Measurements from ENCODE around the gene FLNB. TPM values are rescaled to one million over a fixed set of nuclear protein-coding genes. Genes with fewer than 3 reads are reported as not detected.

FLNB gene
- total RNA-seq, 2 donors from 2014 or later: 96.9 to 139 TPM

DNA sequence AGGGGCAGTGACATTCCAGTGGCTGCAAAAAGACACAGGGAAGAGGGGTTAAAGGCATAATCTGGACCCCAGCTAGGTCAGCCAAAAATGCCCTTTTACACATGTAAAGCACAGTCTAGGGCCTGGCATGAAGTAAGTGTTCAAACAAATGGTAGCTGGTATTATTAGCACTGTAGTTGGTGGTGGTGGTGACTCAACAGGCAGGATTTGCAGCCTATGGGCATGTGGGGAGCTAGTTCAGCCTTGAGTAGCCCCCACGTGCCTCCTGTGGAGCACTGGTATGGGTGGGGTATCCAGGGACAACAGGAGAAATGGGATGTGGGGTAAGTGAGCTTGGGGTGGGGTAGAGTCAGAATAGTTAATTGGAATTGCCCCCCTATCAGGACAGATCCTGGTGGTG is 175.0 kb downstream of the FLNB start:
- Histone ChIP-seq H3K4me3 (no peak overlapping the region), H3K9me3 (no peaks in the 10 kb centered on the region), H3K4me1 (ENCODE audit: control insufficient read depth in 1 of 2, low read depth in 2 of 2) (peaks cover 2 to 3% of the 10 kb centered on the region in 2 donors), H3K27me3 (replicated peaks; ENCODE audit: insufficient read depth) (no peaks in the 10 kb centered on the region), H3K27ac (no peak overlapping the region), H3K36me3 (no peaks in the 10 kb centered on the region)
- ATAC-seq (ENCODE audit: insufficient number of reproducible peaks, low FRiP score, low read depth): no peak
- DNase-seq (ENCODE audit: low spot score): no peak
- TF ChIP-seq, protein P1, sequence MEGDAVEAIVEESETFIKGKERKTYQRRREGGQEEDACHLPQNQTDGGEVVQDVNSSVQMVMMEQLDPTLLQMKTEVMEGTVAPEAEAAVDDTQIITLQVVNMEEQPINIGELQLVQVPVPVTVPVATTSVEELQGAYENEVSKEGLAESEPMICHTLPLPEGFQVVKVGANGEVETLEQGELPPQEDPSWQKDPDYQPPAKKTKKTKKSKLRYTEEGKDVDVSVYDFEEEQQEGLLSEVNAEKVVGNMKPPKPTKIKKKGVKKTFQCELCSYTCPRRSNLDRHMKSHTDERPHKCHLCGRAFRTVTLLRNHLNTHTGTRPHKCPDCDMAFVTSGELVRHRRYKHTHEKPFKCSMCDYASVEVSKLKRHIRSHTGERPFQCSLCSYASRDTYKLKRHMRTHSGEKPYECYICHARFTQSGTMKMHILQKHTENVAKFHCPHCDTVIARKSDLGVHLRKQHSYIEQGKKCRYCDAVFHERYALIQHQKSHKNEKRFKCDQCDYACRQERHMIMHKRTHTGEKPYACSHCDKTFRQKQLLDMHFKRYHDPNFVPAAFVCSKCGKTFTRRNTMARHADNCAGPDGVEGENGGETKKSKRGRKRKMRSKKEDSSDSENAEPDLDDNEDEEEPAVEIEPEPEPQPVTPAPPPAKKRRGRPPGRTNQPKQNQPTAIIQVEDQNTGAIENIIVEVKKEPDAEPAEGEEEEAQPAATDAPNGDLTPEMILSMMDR (IDR thresholded peaks at IDR 0.05): no peak

DNA sequence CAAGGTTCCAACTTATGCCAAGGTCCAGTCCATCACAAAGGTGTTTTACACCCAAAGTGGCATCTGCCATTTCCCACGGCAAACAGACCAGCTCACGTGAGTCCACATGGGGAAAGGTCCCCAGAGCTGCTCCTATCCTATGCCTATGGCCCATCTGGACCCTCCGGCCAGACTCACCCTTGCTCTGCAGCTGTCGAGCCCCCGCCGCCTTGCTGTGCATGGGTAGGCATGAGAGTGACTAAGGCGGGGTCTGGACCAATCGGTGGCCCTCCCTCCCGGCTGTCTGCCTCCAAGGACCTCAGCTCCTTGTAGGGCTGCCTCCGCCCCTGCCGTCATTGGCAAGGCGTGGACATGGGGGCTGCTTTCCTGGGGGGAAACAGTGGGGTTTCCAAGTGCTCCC is 175.7 kb downstream of the FLNB start:
- Histone ChIP-seq H3K4me1 (ENCODE audit: control insufficient read depth in 1 of 2, low read depth in 2 of 2) (no peaks in the 10 kb centered on the region), H3K4me3 (no peak overlapping the region), H3K27me3 (replicated peaks; ENCODE audit: insufficient read depth) (no peaks in the 10 kb centered on the region), H3K9me3 (no peaks in the 10 kb centered on the region), H3K27ac (no peak overlapping the region), H3K36me3 (no peaks in the 10 kb centered on the region)
- TF ChIP-seq, protein P1 (IDR thresholded peaks at IDR 0.05): no peak
- ATAC-seq (ENCODE audit: insufficient number of reproducible peaks, low FRiP score, low read depth): no peak
- no peak for DNase-seq (ENCODE audit: low spot score)

DNA sequence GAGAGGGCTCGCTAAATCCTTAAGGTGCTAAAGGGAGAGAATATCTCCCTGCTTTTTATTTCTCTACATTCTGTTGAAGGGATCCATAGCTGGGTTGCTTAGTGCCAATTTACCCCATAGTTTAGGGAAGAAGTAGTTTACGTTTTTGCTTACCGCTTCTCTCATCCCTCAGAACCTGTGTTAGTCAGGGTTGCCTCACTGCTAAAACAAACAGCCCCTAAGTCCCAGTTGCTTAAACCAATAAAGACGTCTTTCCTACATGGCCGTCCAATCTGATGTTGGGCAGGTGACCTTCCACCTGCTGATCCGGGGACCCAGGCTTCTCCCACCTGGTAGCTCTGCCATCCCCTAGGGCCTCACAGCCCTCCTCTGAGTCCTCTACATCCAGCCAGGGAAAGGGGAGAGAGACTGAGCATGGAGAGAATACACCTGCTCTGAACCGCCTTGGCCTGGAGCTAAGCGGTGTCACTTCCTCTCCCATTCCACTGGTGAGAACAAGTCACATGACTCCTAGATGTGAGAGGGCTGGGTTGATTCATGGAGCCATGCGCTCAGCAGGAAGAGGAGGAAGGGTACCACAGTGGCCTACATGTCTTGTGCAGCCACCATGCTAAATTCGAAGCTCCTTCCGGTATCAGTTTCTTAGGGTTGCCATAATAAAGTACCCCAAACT is 176.2 kb downstream of the FLNB start:
- H3K27ac ChIP-seq: no peak overlapping the region
- no peaks in the 10 kb centered on the region for H3K36me3 ChIP-seq
- no peaks in the 10 kb centered on the region for H3K27me3 ChIP-seq (replicated peaks; ENCODE audit: insufficient read depth)
- TF ChIP-seq, protein P1 (IDR thresholded peaks at IDR 0.05): no peak
- ATAC-seq (ENCODE audit: insufficient number of reproducible peaks, low FRiP score, low read depth) (no peak), DNase-seq (ENCODE audit: low spot score) (no peak)
- no peaks in the 10 kb centered on the region for H3K9me3 ChIP-seq
- H3K4me1 ChIP-seq (ENCODE audit: control insufficient read depth in 1 of 2, low read depth in 2 of 2): no peaks in the 10 kb centered on the region
- no peak overlapping the region for H3K4me3 ChIP-seq

DNA sequence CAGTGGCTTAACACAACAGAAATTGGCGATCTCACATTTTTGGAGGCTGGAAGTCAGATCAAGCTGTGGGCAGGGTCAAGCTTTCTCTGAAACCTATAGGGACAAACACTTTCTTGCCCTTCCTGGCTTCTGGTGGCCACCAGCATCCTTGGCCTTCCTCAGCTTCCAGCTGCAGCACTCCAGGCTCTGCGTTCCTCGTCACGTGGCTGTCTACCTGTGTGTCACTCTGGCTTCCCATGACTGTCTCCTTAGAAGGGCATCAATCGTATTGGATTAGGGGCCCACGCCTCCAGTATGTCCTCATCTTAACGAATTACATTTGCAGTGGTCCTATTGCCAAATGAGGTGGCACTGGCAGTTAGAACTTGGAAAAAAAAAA is 176.7 kb downstream of the FLNB start:
- Histone ChIP-seq H3K27me3 (replicated peaks; ENCODE audit: insufficient read depth) (no peaks in the 10 kb centered on the region), H3K27ac (no peak overlapping the region), H3K4me1 (ENCODE audit: control insufficient read depth in 1 of 2, low read depth in 2 of 2) (no peaks in the 10 kb centered on the region), H3K36me3 (no peaks in the 10 kb centered on the region), H3K4me3 (no peak overlapping the region), H3K9me3 (no peaks in the 10 kb centered on the region)
- no peak for ATAC-seq (ENCODE audit: insufficient number of reproducible peaks, low FRiP score, low read depth)
- DNase-seq (ENCODE audit: low spot score): no peak
- TF ChIP-seq, protein P1 (IDR thresholded peaks at IDR 0.05): no peak

DNA sequence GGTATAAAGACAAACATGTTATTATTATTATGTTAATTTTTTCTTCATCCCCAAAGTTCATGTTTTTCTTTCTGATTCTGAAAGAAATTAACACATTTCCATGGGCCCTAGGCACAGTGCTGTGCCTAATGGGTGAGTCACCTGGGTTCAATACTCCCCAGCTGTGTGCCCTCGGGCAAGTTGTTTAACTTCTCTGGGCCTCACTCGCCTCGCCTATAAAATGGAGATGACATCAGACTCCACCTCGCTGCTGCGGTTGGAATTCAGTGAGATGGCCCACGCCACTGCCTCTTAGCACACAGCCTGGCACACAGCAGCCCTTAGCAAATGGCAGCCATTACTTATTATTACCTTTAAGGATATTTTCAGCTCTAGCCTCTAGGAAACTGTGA is 179.9 kb downstream of the FLNB start:
- H3K36me3 ChIP-seq: no peaks in the 10 kb centered on the region
- no peak for ATAC-seq (ENCODE audit: insufficient number of reproducible peaks, low FRiP score, low read depth)

More for the DNA sequence above, 179.9 kb downstream of the FLNB start:
- no peak for DNase-seq (ENCODE audit: low spot score)
- H3K27me3 ChIP-seq (replicated peaks; ENCODE audit: insufficient read depth): no peaks in the 10 kb centered on the region
- H3K27ac ChIP-seq: no peak overlapping the region
- H3K4me1 ChIP-seq (ENCODE audit: control insufficient read depth in 1 of 2, low read depth in 2 of 2): no peaks in the 10 kb centered on the region
- TF ChIP-seq, protein P1 (IDR thresholded peaks at IDR 0.05): no peak
- no peak overlapping the region for H3K4me3 ChIP-seq
- H3K9me3 ChIP-seq: no peaks in the 10 kb centered on the region

Data from thoracic aorta (tissue), 2 donors.